HepG2 (cell line): ENCODE results near the gene IQCC. TPM values are rescaled to one million over a fixed set of nuclear protein-coding genes. Genes with fewer than 3 reads are reported as not detected.

Experiments used
- ATAC-seq: fragments of 200-7000 bp; cut with Tn5 transposase; 3 replicates; pipeline ENCODE4 v1.9.1; 2020; ENCODE audit warnings: mild to moderate bottlenecking, moderate library complexity
- BruUV-seq: library from RNA; stranded (reverse); fragments of 400-500 nt; replicated peaks from 2 replicates; lab custom pipeline; 2021; lab: Mats Ljungman, UMichigan
- CTCF ChIA-PET: fragments of 300-600 bp; formaldehyde crosslinking; extraction: SDS; loops from one replicate; lab custom pipeline; 2021; ENCODE audit warnings: low total read pairs, inconsistent platforms, low intra/inter-chr PET ratio; lab: Yijun Ruan, JAX
- POLR2A ChIA-PET: fragments of 350-600 bp; sonication (Branson Sonifier 250); formaldehyde crosslinking; loops from one replicate; lab custom pipeline; 2020; ENCODE audit warnings: antibody characterized with exemption, inconsistent platforms; lab: Yijun Ruan, JAX
- DNase-seq: peaks from one replicate; pipeline ENCODE4 v3.0.0-alpha.2; 2015; ENCODE audit warnings: low spot score
- FAIRE-seq: peaks from 3 replicates; lab custom pipeline; 2011; peaks lifted over from hg19 to GRCh38; lab: Jason Lieb, UNC
- H2AFZ ChIP-seq: one replicate; pipeline ENCODE4 v1.6.1; 2011; ENCODE audit warnings: low read length, inconsistent platforms
- H3K27ac ChIP-seq: fragments of 300-600 bp; 3 replicates; pipeline ENCODE4 v1.8.0; 2011; ENCODE audit warnings: mixed run types, mild to moderate bottlenecking, mixed read lengths, low read length, inconsistent platforms; ENCODE audit not compliant: insufficient read depth; ENCODE audit errors: extremely low read length
- H3K27me3 ChIP-seq, 2 experiments: fragments of 200-600 bp in 1 of 2; 2 replicates in 1 of 2; 3 replicates in 1 of 2; pipeline versions ENCODE4 v1.6.0 to v1.8.0; 2011; ENCODE audit warnings: low read length in 2 of 2, mild to moderate bottlenecking in 2 of 2, moderate library complexity in 2 of 2, inconsistent platforms in 1 of 2; ENCODE audit not compliant: insufficient read depth in 2 of 2, control insufficient read depth in 1 of 2
- H3K36me3 ChIP-seq, 2 experiments: fragments of 200-600 bp in 1 of 2; replicated peaks in 1 of 2; 2 replicates in 1 of 2; 3 replicates in 1 of 2; pipeline versions ENCODE4 v1.5.1 to v1.8.0; 2011; ENCODE audit warnings: low read length in 2 of 2, inconsistent platforms in 1 of 2; ENCODE audit not compliant: insufficient read depth in 2 of 2, control insufficient read depth in 1 of 2
- H3K4me1 ChIP-seq: 2 replicates; pipeline ENCODE4 v1.5.1; 2012; ENCODE audit warnings: low read length, inconsistent platforms; ENCODE audit not compliant: insufficient read depth
- H3K4me2 ChIP-seq: 2 replicates; pipeline ENCODE4 v1.6.0; 2011; ENCODE audit warnings: low read depth, low read length, inconsistent platforms
- H3K4me3 ChIP-seq, 3 experiments: fragments of 200-600 bp in 1 of 3; sonication (generic), shearing (Covaris generic) in 1 of 3; replicated peaks in 1 of 3; 2 replicates each; pipeline ENCODE4 v1.5.1; 2011 to 2016; ENCODE audit warnings: low read length in 3 of 3, inconsistent platforms in 2 of 3, low read depth in 2 of 3, mild to moderate bottlenecking in 2 of 3, control low read depth in 1 of 3, mixed read lengths in 1 of 3; ENCODE audit not compliant: insufficient read depth in 1 of 3
- H3K79me2 ChIP-seq: one replicate; pipeline ENCODE4 v1.6.1; 2011; ENCODE audit warnings: low read length, inconsistent platforms; ENCODE audit not compliant: insufficient read depth
- H3K9ac ChIP-seq: 2 replicates; pipeline ENCODE4 v1.6.0; 2011; ENCODE audit warnings: mild to moderate bottlenecking, low read depth, low read length, inconsistent platforms; ENCODE audit not compliant: insufficient read depth
- H3K9me3 ChIP-seq: 2 replicates; pipeline ENCODE4 v1.5.1; 2012; ENCODE audit warnings: mild to moderate bottlenecking, low read length
- H4K20me1 ChIP-seq: 2 replicates; pipeline ENCODE4 v1.6.0; 2011; ENCODE audit warnings: inconsistent platforms, mild to moderate bottlenecking, low read length, moderate library complexity; ENCODE audit not compliant: insufficient read depth
- DMAP1 ChIP-seq: IDR thresholded peaks from 2 replicates; pipeline ENCODE4 v1.6.1; 2016
- HNRNPK ChIP-seq: fragments of 200-400 bp; formaldehyde crosslinking; IDR thresholded peaks from 2 replicates; pipeline ENCODE4 v1.6.1; 2018; ENCODE audit warnings: low read length, low read depth, moderate library complexity, mild to moderate bottlenecking; ENCODE audit not compliant: poor library complexity, severe bottlenecking
- REXO4 ChIP-seq: sonication (generic); formaldehyde crosslinking; IDR thresholded peaks from 2 replicates; pipeline ENCODE4 v1.8.0; 2022; ENCODE audit warnings: missing genetic modification reagents, mild to moderate bottlenecking, borderline replicate concordance
- RFX3 ChIP-seq: IDR thresholded peaks from 2 replicates; pipeline ENCODE4 v1.6.1; 2016; ENCODE audit warnings: missing biosample characterization, missing genetic modification reagents
- ZBTB34 ChIP-seq: sonication (generic); formaldehyde crosslinking; IDR thresholded peaks from 2 replicates; pipeline ENCODE4 v1.8.0; 2022; ENCODE audit warnings: mild to moderate bottlenecking, missing genetic modification reagents
- ZNF124 ChIP-seq: sonication (generic); formaldehyde crosslinking; IDR thresholded peaks from 2 replicates; pipeline ENCODE4 v1.4.0; 2020; ENCODE audit warnings: missing genetic modification reagents
- WGBS: methylation state at CpG from one replicate; pipeline ENCODE4 v1.1.6; 2017; ENCODE audit warnings: low lambda C conversion rate; 5-methylcytosine and 5-hydroxymethylcytosine counted together
- in situ Hi-C: cut with HindIII; loops from 2 replicates; pipeline ENCODE4 v1.10.0; 2017; ENCODE audit warnings: low pct_unique_long_range_greater_than_20kb; ENCODE audit not compliant: extremely low pct_ligation_motif_present
- intact Hi-C: fragments of 100-400 bp; cut with micrococcal nuclease; formaldehyde crosslinking; loops from one replicate; pipeline ENCODE4 v1.10.0; 2022; ENCODE audit not compliant: unreplicated experiment
- polyA plus RNA-seq, 8 experiments: library from polyadenylated mRNA; depleted of rRNA in 3 of 8; stranded (reverse) in 7 of 8; unstranded in 1 of 8; fragments of >200 nt; fragmentation: Illumina TruSeq in 4 of 8; extraction: Trizol in 4 of 8; gene quantifications; 2 replicates each; pipeline versions ENCODE4 v1.2.1 to v1.2.3, GENCODE V29; 2011 to 2016; ENCODE audit warnings: low read depth in 4 of 8, missing spikeins in 1 of 8, mixed read lengths in 1 of 8; ENCODE audit not compliant: insufficient read depth in 1 of 8
- total RNA-seq, 5 experiments: library from RNA; depleted of rRNA; stranded (reverse); fragments of >200 nt; fragmentation: Illumina TruSeq; extraction: Trizol; gene quantifications; 2 replicates each; pipeline ENCODE4 v1.2.3, GENCODE V29; 2016; ENCODE audit warnings: low read depth in 1 of 5
- TF ChIP-seq, protein P1 (sequence below): sonication (generic); formaldehyde crosslinking; IDR thresholded peaks from 2 replicates; pipeline ENCODE4 v1.5.0; 2020; ENCODE audit warnings: mild to moderate bottlenecking, missing genetic modification reagents, borderline replicate concordance

IQCC gene
- total and polyA plus RNA-seq, 2 of the 13 experiments (the other 11 are each of a cell fraction or from before 2014, with no cell fraction given), result 1.7 to 3.0 TPM

GRCh38 chr1:32216566-32216965, 11.1 kb downstream of the IQCC start:
- in situ Hi-C loops (loop anchor here (10.0 kb wide), 1 partner anchor 198 kb away; no protein-coding TSS in a partner anchor), intact Hi-C loops (no loop called here)
- Histone ChIP-seq H3K4me1 (peaks cover 23% of the 10 kb centered on the region), H3K27me3 (no peaks in the 10 kb centered on the region; a peak in 1 of 5 replicates), H3K4me3 (no peak overlapping the region), H3K27ac (no peak overlapping the region), H2AFZ (no peak overlapping the region), H3K9me3 (no peaks in the 10 kb centered on the region), H3K36me3 (peaks cover 11 to 30% of the 10 kb centered on the region in 2 experiments; a peak in 4 of 5 replicates), H3K9ac (no peak overlapping the region), H4K20me1 (no peaks in the 10 kb centered on the region), H3K4me2 (no peak overlapping the region), H3K79me2 (peaks cover 6% of the 10 kb centered on the region)
- no TSS peak for BruUV-seq
- ATAC-seq (no peak), FAIRE-seq (no peak), DNase-seq (no peak)
- WGBS, result 100% methylated on average over 2 of the region's 5 CpGs
- CTCF ChIA-PET, result interaction anchor here (1.5 to 2.0 kb wide), 2 partner anchors 32 to 197 kb away, joined by 8 to 11 read pairs; no protein-coding TSS in a partner anchor
- POLR2A ChIA-PET, result interaction anchor here (1.1 to 2.6 kb wide), 8 partner anchors 11 to 178 kb away, joined by 3 to 22 read pairs (median 7); partner anchors contain the start of genes BSDC1, CCDC28B, IQCC and LCK
- TF ChIP-seq REXO4 (CRISPR knock-in tag) (no peak), ZBTB34 (no peak), DMAP1 (CRISPR knock-in tag) (no peak)

DNA sequence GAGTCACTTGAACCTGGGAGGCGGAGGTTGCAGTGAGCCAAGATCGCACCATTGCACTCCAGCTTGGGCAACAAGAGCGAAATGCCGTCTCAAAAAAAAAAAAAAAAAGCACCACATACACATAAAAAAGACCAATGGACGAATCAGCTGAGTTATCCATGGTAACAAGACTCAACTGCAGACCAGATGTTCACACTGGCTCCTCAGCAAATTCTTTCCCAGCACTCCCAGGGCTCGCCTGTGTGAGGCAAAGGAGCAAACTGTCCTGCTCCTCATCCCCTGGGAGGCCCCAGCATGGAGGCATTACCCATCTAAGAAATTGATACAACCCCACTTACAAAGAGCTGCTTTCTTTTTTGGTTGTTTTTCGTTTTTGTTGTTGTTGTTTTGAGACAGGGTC, 13.6 kb downstream of the IQCC start:
- Histone ChIP-seq H3K4me3 (no peak overlapping the region), H3K4me2 (no peak overlapping the region), H2AFZ (no peak overlapping the region), H3K9ac (no peak overlapping the region), H3K27me3 (no peaks in the 10 kb centered on the region; a peak in 2 of 5 replicates), H3K36me3 (peaks cover 11 to 33% of the 10 kb centered on the region in 2 experiments; a peak in 4 of 5 replicates), H3K9me3 (no peaks in the 10 kb centered on the region), H3K27ac (no peak overlapping the region), H4K20me1 (no peaks in the 10 kb centered on the region; the same call in 1 of the 2 replicates), H3K4me1 (peaks cover 34% of the 10 kb centered on the region), H3K79me2 (peaks cover 25% of the 10 kb centered on the region)
- ChIA-PET POLR2A (interaction anchor here (0.6 to 1.4 kb wide), 3 partner anchors 22 to 298 kb away, joined by 3 to 5 read pairs (median 4); no protein-coding TSS in a partner anchor), CTCF (no interaction called here)
- FAIRE-seq, result no peak
- no peak for DNase-seq
- in situ Hi-C loops (loop anchor here (10.0 kb wide), 1 partner anchor 196 kb away; no protein-coding TSS in a partner anchor), intact Hi-C loops (no loop called here)
- ATAC-seq, result no peak
- no TSS peak for BruUV-seq
- WGBS, result 92% methylated on average over 7 of the region's 7 CpGs
- TF ChIP-seq RFX3 (no peak), ZNF124 (CRISPR knock-in tag) (no peak), HNRNPK (no peak)
- TF ChIP-seq, protein P1, sequence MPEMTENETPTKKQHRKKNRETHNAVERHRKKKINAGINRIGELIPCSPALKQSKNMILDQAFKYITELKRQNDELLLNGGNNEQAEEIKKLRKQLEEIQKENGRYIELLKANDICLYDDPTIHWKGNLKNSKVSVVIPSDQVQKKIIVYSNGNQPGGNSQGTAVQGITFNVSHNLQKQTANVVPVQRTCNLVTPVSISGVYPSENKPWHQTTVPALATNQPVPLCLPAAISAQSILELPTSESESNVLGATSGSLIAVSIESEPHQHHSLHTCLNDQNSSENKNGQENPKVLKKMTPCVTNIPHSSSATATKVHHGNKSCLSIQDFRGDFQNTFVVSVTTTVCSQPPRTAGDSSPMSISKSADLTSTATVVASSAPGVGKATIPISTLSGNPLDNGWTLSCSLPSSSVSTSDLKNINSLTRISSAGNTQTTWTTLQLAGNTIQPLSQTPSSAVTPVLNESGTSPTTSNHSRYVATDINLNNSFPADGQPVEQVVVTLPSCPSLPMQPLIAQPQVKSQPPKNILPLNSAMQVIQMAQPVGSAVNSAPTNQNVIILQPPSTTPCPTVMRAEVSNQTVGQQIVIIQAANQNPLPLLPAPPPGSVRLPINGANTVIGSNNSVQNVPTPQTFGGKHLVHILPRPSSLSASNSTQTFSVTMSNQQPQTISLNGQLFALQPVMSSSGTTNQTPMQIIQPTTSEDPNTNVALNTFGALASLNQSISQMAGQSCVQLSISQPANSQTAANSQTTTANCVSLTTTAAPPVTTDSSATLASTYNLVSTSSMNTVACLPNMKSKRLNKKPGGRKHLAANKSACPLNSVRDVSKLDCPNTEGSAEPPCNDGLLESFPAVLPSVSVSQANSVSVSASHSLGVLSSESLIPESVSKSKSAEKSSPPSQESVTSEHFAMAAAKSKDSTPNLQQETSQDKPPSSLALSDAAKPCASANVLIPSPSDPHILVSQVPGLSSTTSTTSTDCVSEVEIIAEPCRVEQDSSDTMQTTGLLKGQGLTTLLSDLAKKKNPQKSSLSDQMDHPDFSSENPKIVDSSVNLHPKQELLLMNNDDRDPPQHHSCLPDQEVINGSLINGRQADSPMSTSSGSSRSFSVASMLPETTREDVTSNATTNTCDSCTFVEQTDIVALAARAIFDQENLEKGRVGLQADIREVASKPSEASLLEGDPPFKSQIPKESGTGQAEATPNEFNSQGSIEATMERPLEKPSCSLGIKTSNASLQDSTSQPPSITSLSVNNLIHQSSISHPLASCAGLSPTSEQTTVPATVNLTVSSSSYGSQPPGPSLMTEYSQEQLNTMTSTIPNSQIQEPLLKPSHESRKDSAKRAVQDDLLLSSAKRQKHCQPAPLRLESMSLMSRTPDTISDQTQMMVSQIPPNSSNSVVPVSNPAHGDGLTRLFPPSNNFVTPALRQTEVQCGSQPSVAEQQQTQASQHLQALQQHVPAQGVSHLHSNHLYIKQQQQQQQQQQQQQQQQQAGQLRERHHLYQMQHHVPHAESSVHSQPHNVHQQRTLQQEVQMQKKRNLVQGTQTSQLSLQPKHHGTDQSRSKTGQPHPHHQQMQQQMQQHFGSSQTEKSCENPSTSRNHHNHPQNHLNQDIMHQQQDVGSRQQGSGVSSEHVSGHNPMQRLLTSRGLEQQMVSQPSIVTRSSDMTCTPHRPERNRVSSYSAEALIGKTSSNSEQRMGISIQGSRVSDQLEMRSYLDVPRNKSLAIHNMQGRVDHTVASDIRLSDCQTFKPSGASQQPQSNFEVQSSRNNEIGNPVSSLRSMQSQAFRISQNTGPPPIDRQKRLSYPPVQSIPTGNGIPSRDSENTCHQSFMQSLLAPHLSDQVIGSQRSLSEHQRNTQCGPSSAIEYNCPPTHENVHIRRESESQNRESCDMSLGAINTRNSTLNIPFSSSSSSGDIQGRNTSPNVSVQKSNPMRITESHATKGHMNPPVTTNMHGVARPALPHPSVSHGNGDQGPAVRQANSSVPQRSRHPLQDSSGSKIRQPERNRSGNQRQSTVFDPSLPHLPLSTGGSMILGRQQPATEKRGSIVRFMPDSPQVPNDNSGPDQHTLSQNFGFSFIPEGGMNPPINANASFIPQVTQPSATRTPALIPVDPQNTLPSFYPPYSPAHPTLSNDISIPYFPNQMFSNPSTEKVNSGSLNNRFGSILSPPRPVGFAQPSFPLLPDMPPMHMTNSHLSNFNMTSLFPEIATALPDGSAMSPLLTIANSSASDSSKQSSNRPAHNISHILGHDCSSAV (CRISPR knock-in tag), result no peak
